Upper lobe of left lung (tissue), 6 donors: ENCODE measurements around the gene TOX2. TPM values are rescaled to one million over a fixed set of nuclear protein-coding genes. Genes with fewer than 3 reads are reported as not detected.

Source experiments
- ATAC-seq, 2 donors: fragments of 200-7000 bp; cut with Tn5 transposase; one replicate each; pipeline ENCODE4 v1.9.1; 2022; ENCODE audit warnings: mild to moderate bottlenecking in 2 of 2, moderate library complexity in 2 of 2; ENCODE audit not compliant: low FRiP score in 2 of 2
- DNase-seq, 2 donors: peaks; one replicate each; pipeline ENCODE4 v3.0.0-alpha.2; 2019 to 2020
- H3K27ac ChIP-seq, 4 donors: fragments of 200-600 bp; sonication (generic); one replicate each; pipeline ENCODE4 v1.5.1; 2016 to 2019
- H3K27me3 ChIP-seq, 4 donors: fragments of 200-600 bp; sonication (generic); one replicate each; pipeline ENCODE4 v1.5.1; 2017 to 2019
- H3K36me3 ChIP-seq, 4 donors: fragments of 200-600 bp; sonication (generic); one replicate each; pipeline ENCODE4 v1.5.1; 2016 to 2019
- H3K4me1 ChIP-seq, 4 donors: fragments of 200-600 bp; sonication (generic); one replicate each; pipeline ENCODE4 v1.5.1; 2018 to 2019
- H3K4me3 ChIP-seq, 4 donors: fragments of 200-600 bp; sonication (generic); one replicate each; pipeline ENCODE4 v1.5.1; 2017 to 2019; ENCODE audit warnings: mild to moderate bottlenecking in 2 of 4, moderate library complexity in 1 of 4
- H3K9me3 ChIP-seq, 4 donors: fragments of 200-600 bp; sonication (generic); one replicate each; pipeline ENCODE4 v1.5.1; 2018 to 2019
- EP300 ChIP-seq, 4 donors: sonication (generic); formaldehyde crosslinking; IDR thresholded peaks; one replicate each; pipeline ENCODE4 v1.5.1; 2017; ENCODE audit warnings: antibody characterized with exemption in 4 of 4, control low read depth in 2 of 4
- POLR2A ChIP-seq, 4 donors: fragments of 450-650 bp; IDR thresholded peaks; one replicate each; pipeline ENCODE4 v1.5.1; 2016 to 2017; ENCODE audit warnings: antibody characterized with exemption in 4 of 4, mild to moderate bottlenecking in 2 of 4
- POLR2AphosphoS5 ChIP-seq, 2 donors: sonication (generic); formaldehyde crosslinking; IDR thresholded peaks; one replicate each; pipeline ENCODE4 v1.5.1; 2017; ENCODE audit warnings: antibody characterized with exemption in 2 of 2
- WGBS, 2 donors: methylation state at CpG; one replicate each; pipeline ENCODE4 v1.1.5; 2017 to 2018; 5-methylcytosine and 5-hydroxymethylcytosine counted together
- total RNA-seq, 6 donors: library from RNA; depleted of rRNA in 4 of 6; stranded (reverse); fragments of >200 nt in 4 of 6; gene quantifications; one replicate each; pipeline versions ENCODE4 v1.1.0 to v1.2.1, GENCODE V29; 2016 to 2021
- TF ChIP-seq, protein P1 (sequence below), 6 experiments: fragments of 450-650 bp in 4 of 6; fragments of 200-600 bp in 2 of 6; sonication (generic) in 2 of 6; IDR thresholded peaks; one replicate each; pipeline ENCODE4 v1.5.1; 2016 to 2019; ENCODE audit warnings: antibody characterized with exemption in 6 of 6
- donor health status: DM: no; HTN: no; CAD: no; lungs with moderate emphysema.
- donor health status: DM: no; HTN: yes; CAD: no; lungs with severe emphysema.

The TOX2 gene
- total RNA-seq, 6 donors from 2014 or later, result 7.2 to 29.3 (median 23.7) TPM

- H3K27ac ChIP-seq, result peak overlapping the region; percentile 1 to 55 (median 24)
- no peaks in the 10 kb centered on the region for H3K27me3 ChIP-seq
- DNase-seq (no peak), ATAC-seq (no peak)
- no peaks in the 10 kb centered on the region for H3K36me3 ChIP-seq
- WGBS, 2 donors, result 60% methylated on average over 4 of the region's 4 CpGs
- TF ChIP-seq EP300 (IDR thresholded peaks at IDR 0.05) (no peak), POLR2AphosphoS5 (IDR thresholded peaks at IDR 0.05) (no peak), POLR2A (IDR thresholded peaks at IDR 0.05) (no peak)
- TF ChIP-seq, protein P1, sequence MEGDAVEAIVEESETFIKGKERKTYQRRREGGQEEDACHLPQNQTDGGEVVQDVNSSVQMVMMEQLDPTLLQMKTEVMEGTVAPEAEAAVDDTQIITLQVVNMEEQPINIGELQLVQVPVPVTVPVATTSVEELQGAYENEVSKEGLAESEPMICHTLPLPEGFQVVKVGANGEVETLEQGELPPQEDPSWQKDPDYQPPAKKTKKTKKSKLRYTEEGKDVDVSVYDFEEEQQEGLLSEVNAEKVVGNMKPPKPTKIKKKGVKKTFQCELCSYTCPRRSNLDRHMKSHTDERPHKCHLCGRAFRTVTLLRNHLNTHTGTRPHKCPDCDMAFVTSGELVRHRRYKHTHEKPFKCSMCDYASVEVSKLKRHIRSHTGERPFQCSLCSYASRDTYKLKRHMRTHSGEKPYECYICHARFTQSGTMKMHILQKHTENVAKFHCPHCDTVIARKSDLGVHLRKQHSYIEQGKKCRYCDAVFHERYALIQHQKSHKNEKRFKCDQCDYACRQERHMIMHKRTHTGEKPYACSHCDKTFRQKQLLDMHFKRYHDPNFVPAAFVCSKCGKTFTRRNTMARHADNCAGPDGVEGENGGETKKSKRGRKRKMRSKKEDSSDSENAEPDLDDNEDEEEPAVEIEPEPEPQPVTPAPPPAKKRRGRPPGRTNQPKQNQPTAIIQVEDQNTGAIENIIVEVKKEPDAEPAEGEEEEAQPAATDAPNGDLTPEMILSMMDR (IDR thresholded peaks at IDR 0.05), result no peak
- H3K4me3 ChIP-seq, result no peak overlapping the region
- H3K9me3 ChIP-seq, result no peaks in the 10 kb centered on the region
- peaks cover 61 to 66% (median 61%) of the 10 kb centered on the region in 4 donors for H3K4me1 ChIP-seq
These were observed 45.2 kb downstream of the TOX2 start for GRCh38 chr20:43959920-43960227.

GRCh38 chr20:43960231-43960630 is 45.6 kb downstream of the TOX2 start:
- H3K27ac ChIP-seq, result peak overlapping the region; percentile 1 to 55 (median 24)
- no peak overlapping the region for H3K4me3 ChIP-seq
- ATAC-seq, result no peak
- WGBS, 2 donors, result 86 to 100% methylated on average over 1 to 2 of the region's 2 CpGs
- TF ChIP-seq POLR2A (IDR thresholded peaks at IDR 0.05) (no peak), EP300 (IDR thresholded peaks at IDR 0.05) (no peak)
- no peak for DNase-seq
- no peaks in the 10 kb centered on the region for H3K9me3 ChIP-seq
- no peaks in the 10 kb centered on the region for H3K27me3 ChIP-seq
- peaks cover 57 to 66% (median 58%) of the 10 kb centered on the region in 4 donors for H3K4me1 ChIP-seq
- H3K36me3 ChIP-seq, result no peaks in the 10 kb centered on the region

GRCh38 chr20:43961116-43961515 is 46.5 kb downstream of the TOX2 start:
- 95 to 97% methylated on average over 5 of the region's 5 CpGs for WGBS, 2 donors
- ATAC-seq (no peak), DNase-seq (no peak)
- Histone ChIP-seq H3K4me3 (no peak overlapping the region), H3K27ac (no peak overlapping the region), H3K9me3 (no peaks in the 10 kb centered on the region), H3K36me3 (no peaks in the 10 kb centered on the region), H3K4me1 (peaks cover 48 to 57% (median 49%) of the 10 kb centered on the region in 4 donors), H3K27me3 (no peaks in the 10 kb centered on the region)
- TF ChIP-seq POLR2AphosphoS5 (IDR thresholded peaks at IDR 0.05), result no peak
- TF ChIP-seq EP300 (IDR thresholded peaks at IDR 0.05), result no peak
- TF ChIP-seq POLR2A (IDR thresholded peaks at IDR 0.05), result no peak
- TF ChIP-seq, protein P1 (IDR thresholded peaks at IDR 0.05), result no peak

- no peaks in the 10 kb centered on the region for H3K9me3 ChIP-seq
- 82 to 93% methylated on average over 13 to 17 of the region's 18 CpGs for WGBS, 2 donors
- ATAC-seq (no peak), DNase-seq (no peak)
- TF ChIP-seq EP300 (IDR thresholded peaks at IDR 0.05) (no peak), POLR2A (IDR thresholded peaks at IDR 0.05) (no peak), POLR2AphosphoS5 (IDR thresholded peaks at IDR 0.05) (no peak)
- TF ChIP-seq, protein P1 (IDR thresholded peaks at IDR 0.05), result no peak
- H3K27me3 ChIP-seq, result no peaks in the 10 kb centered on the region
- peaks cover 42 to 52% (median 43%) of the 10 kb centered on the region in 4 donors for H3K4me1 ChIP-seq
- no peak overlapping the region for H3K27ac ChIP-seq
- no peaks in the 10 kb centered on the region for H3K36me3 ChIP-seq
- H3K4me3 ChIP-seq, result no peak overlapping the region
These were observed 47.2 kb downstream of the TOX2 start for GRCh38 chr20:43961541-43962471.

GRCh38 chr20:43962530-43962929 is 47.9 kb downstream of the TOX2 start:
- DNase-seq (no peak), ATAC-seq (no peak)
- WGBS, 2 donors, result 96 to 98% methylated on average over 4 of the region's 4 CpGs
- H3K36me3 ChIP-seq, result no peaks in the 10 kb centered on the region
- H3K4me3 ChIP-seq, result no peak overlapping the region
- H3K4me1 ChIP-seq, result peaks cover 36 to 51% (median 41%) of the 10 kb centered on the region in 4 donors
- no peaks in the 10 kb centered on the region for H3K27me3 ChIP-seq
- H3K9me3 ChIP-seq, result no peaks in the 10 kb centered on the region
- no peak for TF ChIP-seq POLR2AphosphoS5 (IDR thresholded peaks at IDR 0.05)
- TF ChIP-seq, protein P1 (IDR thresholded peaks at IDR 0.05), result no peak
- no peak for TF ChIP-seq EP300 (IDR thresholded peaks at IDR 0.05)
- no peak for TF ChIP-seq POLR2A (IDR thresholded peaks at IDR 0.05)
- H3K27ac ChIP-seq, result no peak overlapping the region
